Kidney epithelial cell (primary cell): ENCODE results near the gene ARHGAP8. TPM values are rescaled to one million over a fixed set of nuclear protein-coding genes. Genes with fewer than 3 reads are reported as not detected.

Experiments used
- DNase-seq: peaks from one replicate; pipeline ENCODE4 v3.0.0-alpha.2; 2010; ENCODE audit warnings: low read depth
- H3K27me3 ChIP-seq: 2 replicates; pipeline ENCODE4 v1.6.0; 2011; ENCODE audit warnings: low read length; ENCODE audit not compliant: control insufficient read depth, insufficient read depth
- H3K36me3 ChIP-seq: 2 replicates; pipeline ENCODE4 v1.5.1; 2011; ENCODE audit warnings: low read length; ENCODE audit not compliant: control insufficient read depth, insufficient read depth
- H3K4me3 ChIP-seq: 2 replicates; pipeline ENCODE4 v1.5.1; 2011; ENCODE audit warnings: low read depth, mild to moderate bottlenecking, control low read depth, low read length
- CTCF ChIP-seq: IDR thresholded peaks from 2 replicates; pipeline ENCODE4 v1.5.1; 2011; ENCODE audit warnings: mild to moderate bottlenecking, moderate library complexity, low read length, control low read depth, inconsistent platforms; ENCODE audit not compliant: insufficient read depth, poor library complexity, severe bottlenecking
- total RNA-seq: library from RNA; depleted of rRNA; stranded (reverse); fragments of >200 nt; gene quantifications from 2 replicates; pipeline ENCODE4 v1.2.3, GENCODE V29; 2015

The ARHGAP8 gene
- total RNA-seq, 1 donor from 2014 or later: 22.9 TPM

- H3K4me3 ChIP-seq: no peak overlapping the region
- no peaks in the 10 kb centered on the region for H3K27me3 ChIP-seq
- no peak for TF ChIP-seq CTCF
- DNase-seq: no peak
- no peaks in the 10 kb centered on the region for H3K36me3 ChIP-seq
These were observed 129.2 kb downstream of the ARHGAP8 start for GRCh38 chr22:44881624-44882023.

GRCh38 chr22:44882226-44882905, 130.0 kb downstream of the ARHGAP8 start:
- Histone ChIP-seq H3K36me3 (no peaks in the 10 kb centered on the region), H3K27me3 (no peaks in the 10 kb centered on the region), H3K4me3 (no peak overlapping the region)
- TF ChIP-seq CTCF: no peak
- no peak for DNase-seq

GRCh38 chr22:44883011-44883421, 130.6 kb downstream of the ARHGAP8 start:
- TF ChIP-seq CTCF: no peak
- no peak overlapping the region for H3K4me3 ChIP-seq
- no peak for DNase-seq
- H3K36me3 ChIP-seq: no peaks in the 10 kb centered on the region
- no peaks in the 10 kb centered on the region for H3K27me3 ChIP-seq

GRCh38 chr22:44884562-44884961, 132.2 kb downstream of the ARHGAP8 start:
- DNase-seq: no peak
- H3K36me3 ChIP-seq: no peaks in the 10 kb centered on the region
- TF ChIP-seq CTCF: no peak
- H3K27me3 ChIP-seq: no peaks in the 10 kb centered on the region
- H3K4me3 ChIP-seq: no peak overlapping the region

- no peaks in the 10 kb centered on the region for H3K36me3 ChIP-seq
- H3K27me3 ChIP-seq: no peaks in the 10 kb centered on the region
- DNase-seq: no peak
- TF ChIP-seq CTCF: no peak
- no peak overlapping the region for H3K4me3 ChIP-seq
These were observed 132.8 kb downstream of the ARHGAP8 start for GRCh38 chr22:44884968-44885805.
